GM12872 (cell line): Measurements from ENCODE around the gene SEC24C.

ENCODE experiments used
- CTCF ChIP-seq: IDR thresholded peaks from 3 replicates; pipeline ENCODE4 v1.5.1; 2011; ENCODE audit warnings: low read depth, mild to moderate bottlenecking, low read length, moderate library complexity; ENCODE audit not compliant: insufficient read depth

The SEC24C gene

GRCh38 chr10:73798927-73799560 is 54.9 kb downstream of the SEC24C start:
- TF ChIP-seq CTCF: no peak

- no peak for TF ChIP-seq CTCF
These were observed 55.9 kb downstream of the SEC24C start for GRCh38 chr10:73799899-73800559.

GRCh38 chr10:73800560-73801252 is 56.5 kb downstream of the SEC24C start:
- no peak for TF ChIP-seq CTCF

GRCh38 chr10:73801253-73801590 is 57.0 kb downstream of the SEC24C start:
- TF ChIP-seq CTCF: no peak

- no peak for TF ChIP-seq CTCF
These were observed 58.3 kb downstream of the SEC24C start for GRCh38 chr10:73802276-73802991.

GRCh38 chr10:73803680-73804286 is 59.6 kb downstream of the SEC24C start:
- no peak for TF ChIP-seq CTCF
